Endodermal cell (in vitro differentiated cells): ENCODE measurements around the gene MTURN. TPM values are rescaled to one million over a fixed set of nuclear protein-coding genes. Genes with fewer than 3 reads are reported as not detected.
A peak's percentile ranks its signal among the peaks of the same experiment; 100 is the strongest.

ENCODE experiments used
- DNase-seq: peaks from one replicate; pipeline ENCODE4 v3.0.0-alpha.2; 2017
- H3K27ac ChIP-seq: 2 replicates; pipeline ENCODE4 v1.5.1; 2013; ENCODE audit warnings: mild to moderate bottlenecking, low read depth, low read length, moderate library complexity
- H3K27me3 ChIP-seq: 2 replicates; pipeline ENCODE4 v1.6.1; 2013; ENCODE audit warnings: mild to moderate bottlenecking, low read length, moderate library complexity; ENCODE audit not compliant: insufficient read depth, control insufficient read depth, poor library complexity, severe bottlenecking
- H3K36me3 ChIP-seq: 2 replicates; pipeline ENCODE4 v1.7.0; 2013; ENCODE audit warnings: mild to moderate bottlenecking, low read length, moderate library complexity; ENCODE audit not compliant: control insufficient read depth, insufficient read depth
- H3K4me1 ChIP-seq: one replicate; pipeline ENCODE4 v1.7.0; 2013; ENCODE audit warnings: low read length; ENCODE audit not compliant: control insufficient read depth, insufficient read depth
- H3K4me3 ChIP-seq: 2 replicates; pipeline ENCODE4 v1.5.1; 2013; ENCODE audit warnings: mild to moderate bottlenecking, low read length, moderate library complexity
- H3K9ac ChIP-seq: 2 replicates; pipeline ENCODE4 v1.6.1; 2013; ENCODE audit warnings: mild to moderate bottlenecking, low read length, moderate library complexity; ENCODE audit not compliant: poor library complexity, severe bottlenecking; ENCODE audit errors: extremely low read depth
- H3K9me3 ChIP-seq: 2 replicates; pipeline ENCODE4 v1.6.1; 2013; ENCODE audit warnings: mild to moderate bottlenecking, low read length, moderate library complexity; ENCODE audit not compliant: control insufficient read depth
- H3K27ac Mint-ChIP-seq: 2 replicates; pipeline ENCODE4 v1.8.0; 2020; ENCODE audit warnings: mixed read lengths
- H3K27me3 Mint-ChIP-seq: 2 replicates; pipeline ENCODE4 v1.8.0; 2021; ENCODE audit warnings: mild to moderate bottlenecking, mixed read lengths; ENCODE audit not compliant: insufficient read depth
- H3K36me3 Mint-ChIP-seq: 2 replicates; pipeline ENCODE4 v1.8.0; 2020; ENCODE audit warnings: low read depth, mixed read lengths
- H3K4me1 Mint-ChIP-seq: 2 replicates; pipeline ENCODE4 v1.8.0; 2020; ENCODE audit warnings: mixed read lengths
- H3K4me3 Mint-ChIP-seq: 2 replicates; pipeline ENCODE4 v1.8.0; 2020; ENCODE audit warnings: mild to moderate bottlenecking, moderate library complexity, mixed read lengths
- H3K9me3 Mint-ChIP-seq: 2 replicates; pipeline ENCODE4 v1.8.0; 2020; ENCODE audit warnings: mild to moderate bottlenecking, mixed read lengths
- CTCF ChIP-seq: fragments of 200-600 bp; sonication (generic); conservative IDR thresholded peaks from 2 replicates; pipeline ENCODE4 v1.5.0; 2021; ENCODE audit warnings: antibody characterized with exemption, mild to moderate bottlenecking
- WGBS, 2 experiments: methylation state at CpG; one replicate each; pipeline versions ENCODE4 v1.1.5 to v1.1.7; 2013; ENCODE audit warnings: missing lambda C conversion rate in 2 of 2, mixed read lengths in 1 of 2; ENCODE audit not compliant: insufficient coverage in 1 of 2, insufficient read length in 1 of 2; 5-methylcytosine and 5-hydroxymethylcytosine counted together
- total RNA-seq, 2 donors: library from RNA; stranded (reverse); fragmentation: NEBNext Ultra II Directional in 1 of 2; extraction: Animal tissue kit (Norgen Biotek cat#: 25700) in 1 of 2; gene quantifications; 2 replicates in 1 of 2; 3 replicates in 1 of 2; pipeline ENCODE4 v1.2.1, GENCODE V29; 2021

Gene MTURN
- total RNA-seq, 2 donors from 2014 or later, result 11.2 to 12.1 TPM

GRCh38 chr7:30136743-30137485 lies 2.1 kb downstream of the MTURN start:
- Histone ChIP-seq H3K4me3 (peak overlapping the region; percentile 84), H3K9ac (no peak overlapping the region), H3K4me1 (peaks cover 5% of the 10 kb centered on the region), H3K27me3 (peaks cover 43% of the 10 kb centered on the region), H3K27ac (no peak overlapping the region), H3K36me3 (no peaks in the 10 kb centered on the region), H3K9me3 (no peaks in the 10 kb centered on the region)
- WGBS, 2 experiments, result 85 to 89% methylated on average over 5 to 7 of the region's 7 CpGs
- Mint-ChIP-seq H3K9me3 (no peaks in the 10 kb centered on the region), H3K4me1 (no peaks in the 10 kb centered on the region), H3K4me3 (peak overlapping the region; percentile 81), H3K27me3 (peaks cover 41% of the 10 kb centered on the region), H3K36me3 (no peaks in the 10 kb centered on the region), H3K27ac (no peak overlapping the region)
- no peak for TF ChIP-seq CTCF
- no peak for DNase-seq

- no peak overlapping the region for H3K27ac Mint-ChIP-seq
- TF ChIP-seq CTCF, result no peak
- H3K36me3 Mint-ChIP-seq, result no peaks in the 10 kb centered on the region
Observed at GRCh38 chr7:30139836-30140384, 5.1 kb downstream of the MTURN start.

GRCh38 chr7:30140456-30140855 lies 5.7 kb downstream of the MTURN start:
- H3K4me1 Mint-ChIP-seq, result peaks cover 8% of the 10 kb centered on the region
- peaks cover 27% of the 10 kb centered on the region for H3K27me3 ChIP-seq
- WGBS, 2 experiments, result 89 to 100% methylated on average over 1 to 3 of the region's 3 CpGs
- no peak overlapping the region for H3K9ac ChIP-seq
- H3K27ac Mint-ChIP-seq, result no peak overlapping the region
- no peaks in the 10 kb centered on the region for H3K36me3 ChIP-seq
- no peak overlapping the region for H3K4me3 Mint-ChIP-seq
- no peak overlapping the region for H3K4me3 ChIP-seq
- H3K27ac ChIP-seq, result no peak overlapping the region
- no peaks in the 10 kb centered on the region for H3K36me3 Mint-ChIP-seq
- no peaks in the 10 kb centered on the region for H3K9me3 Mint-ChIP-seq
- peaks cover 22% of the 10 kb centered on the region for H3K27me3 Mint-ChIP-seq
- DNase-seq, result no peak
- no peak for TF ChIP-seq CTCF
- no peaks in the 10 kb centered on the region for H3K9me3 ChIP-seq
- peaks cover 2% of the 10 kb centered on the region for H3K4me1 ChIP-seq

More at GRCh38 chr7:30139836-30140384, 5.1 kb downstream of the MTURN start:
- H3K4me1 Mint-ChIP-seq, result peaks cover 8% of the 10 kb centered on the region
- no peaks in the 10 kb centered on the region for H3K9me3 ChIP-seq
- no peaks in the 10 kb centered on the region for H3K4me1 ChIP-seq
- H3K27ac ChIP-seq, result no peak overlapping the region
- DNase-seq, result no peak
- H3K27me3 ChIP-seq, result peaks cover 27% of the 10 kb centered on the region
- H3K36me3 ChIP-seq, result no peaks in the 10 kb centered on the region
- H3K4me3 Mint-ChIP-seq, result no peak overlapping the region
- H3K27me3 Mint-ChIP-seq, result peaks cover 22% of the 10 kb centered on the region
- 90% methylated on average over 4 of the region's 4 CpGs; no CpG with 5 or more reads in 1 of the 2 experiments for WGBS, 2 experiments
- no peak overlapping the region for H3K9ac ChIP-seq
- H3K4me3 ChIP-seq, result no peak overlapping the region
- H3K9me3 Mint-ChIP-seq, result no peaks in the 10 kb centered on the region
